Lung (tissue), 12 donors: ENCODE results near the gene TNFAIP8. TPM values are rescaled to one million over a fixed set of nuclear protein-coding genes. Genes with fewer than 3 reads are reported as not detected.

Experiments used
- ATAC-seq: fragments of 200-7000 bp; cut with Tn5 transposase; one replicate; pipeline ENCODE4 v1.9.1; 2020; ENCODE audit warnings: moderate number of reproducible peaks; ENCODE audit not compliant: insufficient read depth, low FRiP score
- DNase-seq, 3 donors: peaks; one replicate each; pipeline ENCODE4 v3.0.0-alpha.2; 2013 to 2017
- H3K27ac ChIP-seq, 2 donors: one replicate each; pipeline ENCODE4 v1.5.1; 2013; ENCODE audit warnings: mild to moderate bottlenecking in 2 of 2, moderate library complexity in 2 of 2, control low read depth in 1 of 2, inconsistent platforms in 1 of 2, low read depth in 1 of 2, low read length in 1 of 2
- H3K27me3 ChIP-seq, 3 donors: one replicate each; pipeline ENCODE4 v1.5.1; 2013; ENCODE audit warnings: low read length in 2 of 3; ENCODE audit not compliant: control insufficient read depth in 3 of 3, insufficient read depth in 3 of 3
- H3K36me3 ChIP-seq, 4 donors: one replicate each; pipeline ENCODE4 v1.5.1; 2013; ENCODE audit warnings: low read length in 4 of 4, mild to moderate bottlenecking in 1 of 4, moderate library complexity in 1 of 4; ENCODE audit not compliant: control insufficient read depth in 4 of 4, insufficient read depth in 4 of 4
- H3K4me1 ChIP-seq, 5 donors: one replicate each; pipeline ENCODE4 v1.5.1; 2013; ENCODE audit warnings: low read length in 5 of 5, mild to moderate bottlenecking in 2 of 5, moderate library complexity in 1 of 5; ENCODE audit not compliant: control insufficient read depth in 5 of 5, insufficient read depth in 5 of 5
- H3K4me3 ChIP-seq: one replicate; pipeline ENCODE4 v1.5.1; 2013; ENCODE audit warnings: mild to moderate bottlenecking, control low read depth, moderate library complexity
- H3K9ac ChIP-seq, 2 donors: one replicate each; pipeline ENCODE4 v1.5.1; 2013; ENCODE audit warnings: low read length in 2 of 2, control low read depth in 1 of 2; ENCODE audit not compliant: insufficient read depth in 1 of 2
- H3K9me3 ChIP-seq, 4 donors: one replicate each; pipeline ENCODE4 v1.5.1; 2013; ENCODE audit warnings: low read length in 3 of 4, mild to moderate bottlenecking in 1 of 4, moderate library complexity in 1 of 4; ENCODE audit not compliant: control insufficient read depth in 4 of 4, insufficient read depth in 3 of 4
- CTCF ChIP-seq: IDR thresholded peaks from 2 replicates; pipeline ENCODE4 v1.5.1; 2012; ENCODE audit warnings: mild to moderate bottlenecking; ENCODE audit errors: control extremely low read depth, extremely low read depth
- WGBS, 2 donors: extraction: QIAGEN DNeasy Blood & Tissue Kit; methylation state at CpG; one replicate each; pipeline ENCODE4 v1.1.7; 2013; 5-methylcytosine and 5-hydroxymethylcytosine counted together
- polyA plus RNA-seq, 2 donors: library from polyadenylated mRNA; stranded (reverse); fragments of 200-250 nt; gene quantifications; one replicate each; pipeline ENCODE4 v1.2.1, GENCODE V29; 2013
- total RNA-seq, 2 donors: library from RNA; depleted of rRNA in 1 of 2; stranded (reverse); fragments of >200 nt in 1 of 2; gene quantifications; one replicate each; pipeline ENCODE4 v1.2.1, GENCODE V29; 2014 to 2021
- donor health status: control.
- donor health status: control.
- donor health status: Bipolar disorder and iron deficiency.
- donor health status: healthy.
- donor health status: DM: yes; HTN: yes; CAD: no.

TNFAIP8 gene
- total and polyA plus RNA-seq, 4 donors, result 11.5 to 58.9 (median 35.6) TPM

- DNase-seq (no peak), ATAC-seq (no peak)
- H3K4me1 ChIP-seq, result no peaks in the 10 kb centered on the region
- H3K9ac ChIP-seq, result no peak overlapping the region
- 59 to 76% methylated on average over 4 of the region's 4 CpGs for WGBS, 2 donors
- no peaks in the 10 kb centered on the region for H3K27me3 ChIP-seq
- no peak for TF ChIP-seq CTCF
- no peaks in the 10 kb centered on the region for H3K9me3 ChIP-seq
- no peak overlapping the region for H3K4me3 ChIP-seq
- H3K27ac ChIP-seq, result no peak overlapping the region
- no peaks in the 10 kb centered on the region for H3K36me3 ChIP-seq
Measured at GRCh38 chr5:119405419-119405818, 49.6 kb downstream of the TNFAIP8 start.

GRCh38 chr5:119406551-119407110 lies 50.8 kb downstream of the TNFAIP8 start:
- Histone ChIP-seq H3K9me3 (no peaks in the 10 kb centered on the region), H3K27me3 (no peaks in the 10 kb centered on the region), H3K4me3 (no peak overlapping the region), H3K9ac (no peak overlapping the region), H3K27ac (no peak overlapping the region), H3K4me1 (peaks cover 0 to 3% (median 0%) of the 10 kb centered on the region in 5 donors), H3K36me3 (no peaks in the 10 kb centered on the region)
- no peak for TF ChIP-seq CTCF
- no peak for DNase-seq
- 96 to 97% methylated on average over 5 of the region's 5 CpGs for WGBS, 2 donors
- no peak for ATAC-seq

- Histone ChIP-seq H3K9ac (no peak overlapping the region), H3K27ac (no peak overlapping the region), H3K9me3 (no peaks in the 10 kb centered on the region), H3K4me3 (no peak overlapping the region), H3K4me1 (peaks cover 0 to 6% (median 0%) of the 10 kb centered on the region in 5 donors), H3K36me3 (no peaks in the 10 kb centered on the region), H3K27me3 (no peaks in the 10 kb centered on the region)
- DNase-seq (no peak), ATAC-seq (no peak)
- no peak for TF ChIP-seq CTCF
- WGBS, 2 donors, result 78 to 83% methylated on average over 3 of the region's 3 CpGs
Measured at GRCh38 chr5:119409235-119409815, 53.5 kb downstream of the TNFAIP8 start.
